GM20431 (cell line): ENCODE measurements around the gene NOL8.

ENCODE experiments used
- in situ Hi-C: fragments of 300-500 bp; cut with MseI, MboI; formaldehyde crosslinking; loops from one replicate; pipeline ENCODE4 v1.15.0; 2020; ENCODE audit warnings: low sequenced_read_pairs; ENCODE audit not compliant: unreplicated experiment

Gene NOL8

GRCh38 chr9:92276331-92277032 lies 48.7 kb downstream of the NOL8 start:
- in situ Hi-C loops: no loop called here

DNA sequence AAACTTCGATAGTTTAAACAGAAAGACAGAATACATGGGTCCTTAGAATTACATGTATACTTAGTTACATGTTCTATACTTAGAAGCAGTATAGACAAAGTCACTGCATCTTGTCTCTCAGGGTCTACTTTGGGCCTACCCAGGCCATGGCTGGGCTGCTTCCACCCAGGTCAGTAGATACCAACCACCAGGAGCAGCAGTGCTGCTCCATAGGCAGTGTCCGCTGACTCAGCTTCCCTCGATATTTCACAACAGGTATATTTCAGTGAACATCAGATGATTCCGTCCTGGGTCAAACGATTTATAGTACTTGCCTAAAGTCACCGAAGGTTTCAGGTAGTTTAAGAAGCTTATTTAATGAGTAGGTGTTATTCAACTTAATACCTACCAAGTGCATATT lies 49.6 kb downstream of the NOL8 start:
- in situ Hi-C loops: no loop called here

- in situ Hi-C loops: loop anchor here (25.0 kb wide), 1 partner anchor 133 kb away; no protein-coding TSS in a partner anchor
Observed at GRCh38 chr9:92270511-92270910, 54.6 kb downstream of the NOL8 start.

DNA sequence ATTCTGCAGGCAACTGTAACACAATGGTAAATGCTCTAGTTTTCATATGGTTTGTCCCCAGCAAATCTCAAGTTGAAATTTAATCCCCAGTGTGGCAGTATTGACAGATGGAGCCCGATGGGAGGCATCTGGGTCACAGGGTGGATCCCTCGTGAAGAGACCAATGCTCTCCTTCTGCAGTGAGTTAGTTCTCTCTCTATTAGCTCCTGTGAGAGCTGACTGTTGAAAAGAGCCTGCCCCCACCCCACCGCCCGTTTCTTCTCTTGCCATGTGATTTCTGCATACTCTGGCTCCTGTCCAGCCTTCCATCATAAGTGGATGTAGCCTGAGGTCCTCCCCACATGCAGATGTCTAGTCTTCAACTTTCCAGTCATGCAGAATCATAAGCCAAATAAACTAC lies 58.7 kb downstream of the NOL8 start:
- in situ Hi-C loops: loop anchor here (25.0 kb wide), 1 partner anchor 129 kb away; no protein-coding TSS in a partner anchor

GRCh38 chr9:92265154-92265553 lies 60.0 kb downstream of the NOL8 start:
- in situ Hi-C loops: loop anchor here (25.0 kb wide), 1 partner anchor 128 kb away; no protein-coding TSS in a partner anchor

GRCh38 chr9:92263131-92263530 lies 62.0 kb downstream of the NOL8 start:
- in situ Hi-C loops: loop anchor here (25.0 kb wide), 1 partner anchor 126 kb away; no protein-coding TSS in a partner anchor

DNA sequence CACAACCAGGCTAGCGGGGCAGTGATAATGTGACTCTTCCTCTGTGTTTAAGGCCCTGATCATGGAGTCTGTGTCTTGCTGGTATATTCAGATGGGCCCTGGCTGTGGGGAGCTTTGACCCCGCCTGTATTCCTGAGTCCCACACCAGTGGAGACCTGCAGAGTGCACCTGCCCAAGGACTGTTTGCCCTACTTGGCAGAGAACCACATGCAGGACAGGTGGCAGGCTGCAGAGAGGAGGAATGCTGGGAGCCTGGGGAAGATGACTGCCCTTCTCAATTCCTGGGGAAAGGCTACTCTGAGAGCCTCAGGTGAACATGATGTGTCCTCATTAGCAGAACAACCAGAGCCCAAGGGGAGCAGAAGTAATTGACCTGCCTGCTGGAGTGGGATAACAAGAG lies 67.8 kb downstream of the NOL8 start:
- in situ Hi-C loops: loop anchor here (25.0 kb wide), 1 partner anchor 120 kb away; no protein-coding TSS in a partner anchor

DNA sequence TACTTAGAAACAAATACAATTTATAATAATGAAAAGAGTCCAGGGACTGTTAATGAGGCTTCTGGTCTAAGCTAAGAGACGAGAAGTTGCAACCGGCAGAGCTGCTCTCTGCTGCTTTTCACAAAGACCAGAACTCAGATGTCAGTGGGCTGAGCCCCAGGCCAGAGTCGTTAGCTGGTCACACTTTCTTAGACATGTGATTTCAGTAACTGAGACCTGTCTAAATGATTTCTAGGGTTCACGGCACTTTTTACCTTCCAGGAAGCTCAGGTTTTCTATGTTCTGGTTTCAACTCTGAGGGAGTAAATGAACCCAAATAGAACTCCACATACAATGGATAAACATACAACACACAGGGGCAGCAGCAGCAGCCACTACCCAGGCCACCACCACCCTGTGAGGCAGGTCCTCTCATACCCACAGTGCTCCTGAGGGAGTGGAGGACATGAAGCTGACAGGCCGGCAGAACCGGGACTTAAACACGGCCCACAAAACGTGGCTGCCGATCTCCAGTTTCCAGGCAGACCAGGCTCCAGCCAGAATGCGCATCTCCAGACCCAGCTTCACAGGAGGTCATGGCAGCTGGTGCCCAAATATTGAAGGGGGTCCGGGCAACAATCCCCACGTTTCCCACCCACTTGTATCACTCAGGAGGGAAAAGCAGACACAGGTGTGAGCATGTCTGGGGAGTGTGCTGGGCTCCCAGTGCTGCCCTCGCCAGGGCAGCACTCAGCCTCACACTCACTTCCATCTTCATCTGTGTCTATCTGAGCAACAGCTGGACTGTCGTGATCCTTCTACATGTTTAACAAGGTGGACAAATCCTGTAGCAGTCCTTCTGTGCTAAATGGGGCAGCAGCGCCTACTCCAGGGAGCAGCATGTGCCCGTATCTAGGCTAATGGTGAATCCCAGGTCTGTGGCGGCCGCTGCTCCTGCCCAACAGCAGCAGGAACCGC lies 70.5 kb downstream of the NOL8 start:
- in situ Hi-C loops: loop anchor here (25.0 kb wide), 1 partner anchor 117 kb away; no protein-coding TSS in a partner anchor

DNA sequence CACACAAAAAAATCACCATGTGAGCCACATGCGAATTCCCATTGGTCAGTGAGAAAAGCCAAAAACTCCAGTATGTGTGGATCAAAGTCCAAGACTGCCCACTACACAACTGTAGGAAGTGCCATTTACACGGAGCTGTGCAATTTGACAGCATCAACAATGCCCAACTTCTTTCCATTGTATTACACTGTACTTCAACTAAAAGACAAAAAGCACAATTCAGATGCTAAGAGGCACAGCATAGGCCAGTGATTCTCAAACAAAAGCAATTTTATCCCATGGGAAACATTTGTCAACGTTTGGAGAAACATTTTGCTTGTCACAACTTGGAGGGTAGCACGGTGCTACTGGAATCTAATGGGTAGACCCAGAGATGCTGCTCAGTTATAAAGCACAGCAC lies 71.5 kb downstream of the NOL8 start:
- in situ Hi-C loops: loop anchor here (25.0 kb wide), 1 partner anchor 116 kb away; no protein-coding TSS in a partner anchor

GRCh38 chr9:92247981-92248380 lies 77.2 kb downstream of the NOL8 start:
- in situ Hi-C loops: no loop called here
